Glutamatergic neuron (in vitro differentiated cells): ENCODE results near the gene ANKRD34C. TPM values are rescaled to one million over a fixed set of nuclear protein-coding genes. Genes with fewer than 3 reads are reported as not detected.
A peak's percentile ranks its signal among the peaks of the same experiment; 100 is the strongest.

Experiments
- DNase-seq: peaks from one replicate; pipeline ENCODE4 v3.0.0; 2022
- H3K27ac Mint-ChIP-seq: one replicate; pipeline ENCODE4 v1.8.0; 2020; ENCODE audit warnings: mild to moderate bottlenecking, mixed read lengths, inconsistent platforms; ENCODE audit not compliant: unreplicated experiment
- H3K27me3 Mint-ChIP-seq: one replicate; pipeline ENCODE4 v1.8.0; 2020; ENCODE audit warnings: mild to moderate bottlenecking, moderate library complexity, mixed read lengths, inconsistent platforms; ENCODE audit not compliant: unreplicated experiment
- H3K36me3 Mint-ChIP-seq: one replicate; pipeline ENCODE4 v1.8.0; 2020; ENCODE audit warnings: mild to moderate bottlenecking, mixed read lengths, inconsistent platforms; ENCODE audit not compliant: unreplicated experiment
- H3K4me1 Mint-ChIP-seq: one replicate; pipeline ENCODE4 v1.8.0; 2020; ENCODE audit warnings: mild to moderate bottlenecking, low read depth, mixed read lengths, inconsistent platforms; ENCODE audit not compliant: unreplicated experiment
- H3K4me3 Mint-ChIP-seq: one replicate; pipeline ENCODE4 v1.8.0; 2020; ENCODE audit warnings: mild to moderate bottlenecking, mixed read lengths, inconsistent platforms; ENCODE audit not compliant: unreplicated experiment
- H3K9me3 Mint-ChIP-seq: one replicate; pipeline ENCODE4 v1.8.0; 2020; ENCODE audit warnings: mild to moderate bottlenecking, moderate library complexity, mixed read lengths, inconsistent platforms; ENCODE audit not compliant: unreplicated experiment
- CTCF ChIP-seq: fragments of 200-600 bp; sonication (generic); IDR thresholded peaks from one replicate; pipeline ENCODE4 v1.5.0; 2021; ENCODE audit not compliant: partially characterized antibody, unreplicated experiment
- total RNA-seq: library from RNA; stranded (reverse); fragmentation: NEBNext Ultra II Directional; extraction: Animal tissue kit (Norgen Biotek cat#: 25700); gene quantifications from one replicate; pipeline ENCODE4 v1.2.1, GENCODE V29; 2021; ENCODE audit not compliant: unreplicated experiment

ANKRD34C gene
- total RNA-seq, 1 donor from 2014 or later: not detected

- Mint-ChIP-seq H3K9me3 (no peaks in the 10 kb centered on the region), H3K27me3 (no peaks in the 10 kb centered on the region), H3K36me3 (no peaks in the 10 kb centered on the region), H3K4me3 (no peak overlapping the region), H3K4me1 (no peaks in the 10 kb centered on the region), H3K27ac (no peak overlapping the region)
- TF ChIP-seq CTCF: no peak
- DNase-seq: no peak
Measured at GRCh38 chr15:79299126-79299840, 16.8 kb downstream of the ANKRD34C start.

GRCh38 chr15:79299841-79300235 is 17.3 kb downstream of the ANKRD34C start:
- Mint-ChIP-seq H3K36me3 (no peaks in the 10 kb centered on the region), H3K9me3 (no peaks in the 10 kb centered on the region), H3K4me3 (no peak overlapping the region), H3K4me1 (no peaks in the 10 kb centered on the region), H3K27ac (no peak overlapping the region), H3K27me3 (no peaks in the 10 kb centered on the region)
- no peak for TF ChIP-seq CTCF
- DNase-seq: no peak

- Mint-ChIP-seq H3K4me1 (no peaks in the 10 kb centered on the region), H3K9me3 (no peaks in the 10 kb centered on the region), H3K4me3 (no peak overlapping the region), H3K27me3 (peaks cover 7% of the 10 kb centered on the region), H3K36me3 (no peaks in the 10 kb centered on the region), H3K27ac (no peak overlapping the region)
- DNase-seq: no peak
- no peak for TF ChIP-seq CTCF
Measured at GRCh38 chr15:79307251-79307650, 24.7 kb downstream of the ANKRD34C start.

- no peaks in the 10 kb centered on the region for H3K9me3 Mint-ChIP-seq
- H3K27ac Mint-ChIP-seq: no peak overlapping the region
- peaks cover 4% of the 10 kb centered on the region for H3K4me1 Mint-ChIP-seq
- H3K36me3 Mint-ChIP-seq: peaks cover under 1% of the 10 kb centered on the region
- DNase-seq: no peak
- no peak for TF ChIP-seq CTCF
- peaks cover 7% of the 10 kb centered on the region for H3K27me3 Mint-ChIP-seq
- H3K4me3 Mint-ChIP-seq: no peak overlapping the region
Measured at GRCh38 chr15:79308874-79309273, 26.4 kb downstream of the ANKRD34C start.

- Mint-ChIP-seq H3K36me3 (peaks cover 11% of the 10 kb centered on the region), H3K9me3 (no peaks in the 10 kb centered on the region), H3K27ac (no peak overlapping the region), H3K27me3 (peaks cover 5% of the 10 kb centered on the region), H3K4me3 (peak overlapping the region; percentile 84), H3K4me1 (peaks cover 4% of the 10 kb centered on the region)
- TF ChIP-seq CTCF: no peak
- DNase-seq: no peak
Measured at GRCh38 chr15:79310612-79310984, 28.1 kb downstream of the ANKRD34C start.
